ENCODE data around the gene IPO7.

DNA sequence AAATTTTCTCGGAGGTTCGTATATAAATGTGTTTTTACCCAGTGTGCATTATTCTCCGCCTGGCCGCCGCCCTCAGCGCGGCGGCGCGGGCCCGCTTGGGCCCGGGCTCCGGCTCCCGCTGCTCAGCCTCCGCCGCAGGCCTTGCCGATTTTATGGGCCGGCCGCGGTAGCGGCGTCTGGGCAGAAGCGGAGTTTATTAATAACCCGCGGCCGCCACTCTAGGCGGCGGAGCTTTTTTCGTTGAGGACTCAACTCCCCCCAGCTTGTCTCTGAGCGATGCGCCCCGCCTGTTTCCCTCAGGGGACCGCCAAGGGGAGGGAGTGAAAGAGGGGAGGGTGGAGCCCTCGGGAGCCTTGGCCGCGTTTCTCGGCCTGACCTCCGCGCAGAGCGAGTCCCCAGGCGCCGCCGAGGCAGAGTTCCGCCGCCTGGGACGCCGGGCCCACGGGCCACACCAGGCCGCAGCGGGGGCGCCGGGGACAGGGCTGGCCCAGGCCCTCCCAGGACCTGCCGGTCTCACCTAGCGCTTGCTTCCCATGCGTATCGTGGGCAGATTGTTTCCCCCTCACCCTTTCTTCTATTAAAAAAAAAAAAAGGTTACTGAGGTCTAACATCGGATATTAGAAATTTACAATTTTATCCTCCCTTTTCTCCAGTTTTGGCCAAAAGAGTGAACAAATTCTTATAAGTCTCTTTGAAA is 76.8 kb downstream of the IPO7 start:
- TF ChIP-seq CTCF (IDR thresholded peaks at IDR 0.05) (peak in 2 of 3 donors; percentile 3 to 48), POLR2AphosphoS5 (IDR thresholded peaks at IDR 0.05) (peak in 2 of 3 donors; percentile 75 to 76)

Measured in breast epithelium (tissue), 3 donors.